Lower lobe of right lung (tissue), 2 donors: Measurements from ENCODE around the gene RPGRIP1L. TPM values are rescaled to one million over a fixed set of nuclear protein-coding genes. Genes with fewer than 3 reads are reported as not detected.

Source experiments
- ATAC-seq, 2 donors: fragments of 200-7000 bp; cut with Tn5 transposase; one replicate each; pipeline ENCODE4 v1.9.1; 2020 to 2022; ENCODE audit warnings: mild to moderate bottlenecking in 2 of 2, moderate library complexity in 2 of 2
- DNase-seq: peaks from one replicate; pipeline ENCODE4 v3.0.0-alpha.2; 2020
- H3K27ac ChIP-seq: fragments of 200-600 bp; one replicate; pipeline ENCODE4 v1.8.0; 2022
- H3K27me3 ChIP-seq: fragments of 200-600 bp; one replicate; pipeline ENCODE4 v1.8.0; 2022; ENCODE audit warnings: low read depth
- H3K36me3 ChIP-seq: fragments of 200-600 bp; one replicate; pipeline ENCODE4 v1.8.0; 2022; ENCODE audit warnings: mild to moderate bottlenecking
- H3K4me1 ChIP-seq: fragments of 200-600 bp; one replicate; pipeline ENCODE4 v1.8.0; 2022
- H3K4me3 ChIP-seq: fragments of 200-600 bp; one replicate; pipeline ENCODE4 v1.8.0; 2022; ENCODE audit warnings: mild to moderate bottlenecking
- H3K9me3 ChIP-seq: fragments of 200-600 bp; one replicate; pipeline ENCODE4 v1.8.0; 2022
- CTCF ChIP-seq: fragments of 200-600 bp; IDR thresholded peaks from one replicate; pipeline ENCODE4 v1.8.0; 2022; ENCODE audit warnings: antibody characterized with exemption, mild to moderate bottlenecking
- intact Hi-C: fragments of 100-400 bp; cut with DNase I; formaldehyde crosslinking; loops from one replicate; pipeline ENCODE4 v1.11.0; 2022
- total RNA-seq: library from RNA; stranded (reverse); fragmentation: NEBNext Ultra II Directional; extraction: Animal tissue kit (Norgen Biotek cat#: 25700); gene quantifications from one replicate; pipeline ENCODE4 v1.2.1, GENCODE V29; 2021
- donor health status: DM: no; HTN: yes; CAD: no; lungs with severe emphysema.

Gene RPGRIP1L
- total RNA-seq, 1 donor from 2014 or later: 6.6 TPM

- ATAC-seq (no peak), DNase-seq (no peak)
- no peaks in the 10 kb centered on the region for H3K27me3 ChIP-seq
- TF ChIP-seq CTCF: no peak
- no peak overlapping the region for H3K27ac ChIP-seq
- no peak overlapping the region for H3K4me3 ChIP-seq
- peaks cover 5% of the 10 kb centered on the region for H3K4me1 ChIP-seq
- H3K36me3 ChIP-seq: no peaks in the 10 kb centered on the region
- intact Hi-C loops: no loop called here
- H3K9me3 ChIP-seq: no peaks in the 10 kb centered on the region
These were observed 23.0 kb upstream of the RPGRIP1L start for GRCh38 chr16:53726625-53727024.

- Histone ChIP-seq H3K4me1 (peaks cover 8% of the 10 kb centered on the region), H3K27ac (no peak overlapping the region), H3K9me3 (no peaks in the 10 kb centered on the region), H3K4me3 (no peak overlapping the region), H3K27me3 (no peaks in the 10 kb centered on the region), H3K36me3 (no peaks in the 10 kb centered on the region)
- DNase-seq (no peak), ATAC-seq (no peak)
- no peak for TF ChIP-seq CTCF
- intact Hi-C loops: no loop called here
These were observed 17.4 kb upstream of the RPGRIP1L start for GRCh38 chr16:53721017-53721416.

GRCh38 chr16:53717577-53717976 lies 13.9 kb upstream of the RPGRIP1L start:
- no peak for DNase-seq
- intact Hi-C loops: no loop called here

GRCh38 chr16:53715023-53715384 lies 11.3 kb upstream of the RPGRIP1L start:
- Histone ChIP-seq H3K9me3 (no peaks in the 10 kb centered on the region), H3K4me1 (peaks cover 29% of the 10 kb centered on the region), H3K36me3 (no peaks in the 10 kb centered on the region), H3K27me3 (no peaks in the 10 kb centered on the region), H3K27ac (no peak overlapping the region), H3K4me3 (no peak overlapping the region)
- ATAC-seq (no peak), DNase-seq (no peak)
- no peak for TF ChIP-seq CTCF
- intact Hi-C loops: no loop called here

More at GRCh38 chr16:53717577-53717976, 13.9 kb upstream of the RPGRIP1L start:
- no peak for ATAC-seq
- TF ChIP-seq CTCF: no peak
- no peak overlapping the region for H3K4me3 ChIP-seq
- H3K36me3 ChIP-seq: no peaks in the 10 kb centered on the region
- no peak overlapping the region for H3K27ac ChIP-seq
- H3K9me3 ChIP-seq: no peaks in the 10 kb centered on the region
- no peaks in the 10 kb centered on the region for H3K27me3 ChIP-seq
- H3K4me1 ChIP-seq: peaks cover 29% of the 10 kb centered on the region

- TF ChIP-seq CTCF: no peak
- Histone ChIP-seq H3K36me3 (no peaks in the 10 kb centered on the region), H3K27me3 (no peaks in the 10 kb centered on the region), H3K4me3 (no peak overlapping the region), H3K9me3 (no peaks in the 10 kb centered on the region), H3K27ac (no peak overlapping the region), H3K4me1 (peaks cover 29% of the 10 kb centered on the region)
- no peak for DNase-seq
- intact Hi-C loops: no loop called here
- ATAC-seq: no peak
These were observed 10.8 kb upstream of the RPGRIP1L start for GRCh38 chr16:53714205-53715022.
